ENCODE measurements around the gene MFN2.
"Not testable (repeated sequence)": the region's sequence is repeated elsewhere in the genome, so short reads cannot be mapped to it uniquely, and the experiment has no call there.

The MFN2 gene

GRCh38 chr1:12028957-12029511, 48.8 kb downstream of the MFN2 start:
- DNase-seq = no peak

GRCh38 chr1:12029720-12030339, 49.6 kb downstream of the MFN2 start:
- no peak for DNase-seq

GRCh38 chr1:12031039-12031980, 51.1 kb downstream of the MFN2 start:
- no peak for DNase-seq

- no peak for DNase-seq
These were observed 51.9 kb downstream of the MFN2 start for GRCh38 chr1:12032161-12032621.

- DNase-seq = not testable (repeated sequence)
These were observed 53.2 kb downstream of the MFN2 start for GRCh38 chr1:12033441-12033840.

GRCh38 chr1:12034381-12034801, 54.1 kb downstream of the MFN2 start:
- DNase-seq = no peak

- no peak for DNase-seq
These were observed 55.1 kb downstream of the MFN2 start for GRCh38 chr1:12035312-12035711.

GRCh38 chr1:12037486-12038355, 57.5 kb downstream of the MFN2 start:
- DNase-seq = no peak

- DNase-seq = no peak
These were observed 58.3 kb downstream of the MFN2 start for GRCh38 chr1:12038356-12039163.

GRCh38 chr1:12039164-12039525, 58.9 kb downstream of the MFN2 start:
- no peak for DNase-seq

GRCh38 chr1:12039824-12040456, 59.7 kb downstream of the MFN2 start:
- not testable (repeated sequence) for DNase-seq

- DNase-seq = peak; percentile 39
These were observed 60.3 kb downstream of the MFN2 start for GRCh38 chr1:12040457-12041051.

GRCh38 chr1:12044187-12044877, 64.1 kb downstream of the MFN2 start:
- not testable (repeated sequence) for DNase-seq

GRCh38 chr1:12046749-12047119, 66.5 kb downstream of the MFN2 start:
- DNase-seq = no peak

GRCh38 chr1:12047120-12047876, 67.1 kb downstream of the MFN2 start:
- no peak for DNase-seq

- DNase-seq = no peak
These were observed 68.1 kb downstream of the MFN2 start for GRCh38 chr1:12048372-12048771.

GRCh38 chr1:12049616-12050015, 69.4 kb downstream of the MFN2 start:
- DNase-seq = no peak

GRCh38 chr1:12051361-12051760, 71.1 kb downstream of the MFN2 start:
- no peak for DNase-seq

- no peak for DNase-seq
These were observed 71.8 kb downstream of the MFN2 start for GRCh38 chr1:12052008-12052573.

Measured in NCI-H510A treated with DMSO at 0.1 percent for 48 hours (cell line).